ENCODE measurements around the gene COX4I2. TPM values are rescaled to one million over a fixed set of nuclear protein-coding genes. Genes with fewer than 3 reads are reported as not detected.

COX4I2 gene
- total RNA-seq, 2 donors from 2014 or later: 4.9 TPM; not detected in 1

DNA sequence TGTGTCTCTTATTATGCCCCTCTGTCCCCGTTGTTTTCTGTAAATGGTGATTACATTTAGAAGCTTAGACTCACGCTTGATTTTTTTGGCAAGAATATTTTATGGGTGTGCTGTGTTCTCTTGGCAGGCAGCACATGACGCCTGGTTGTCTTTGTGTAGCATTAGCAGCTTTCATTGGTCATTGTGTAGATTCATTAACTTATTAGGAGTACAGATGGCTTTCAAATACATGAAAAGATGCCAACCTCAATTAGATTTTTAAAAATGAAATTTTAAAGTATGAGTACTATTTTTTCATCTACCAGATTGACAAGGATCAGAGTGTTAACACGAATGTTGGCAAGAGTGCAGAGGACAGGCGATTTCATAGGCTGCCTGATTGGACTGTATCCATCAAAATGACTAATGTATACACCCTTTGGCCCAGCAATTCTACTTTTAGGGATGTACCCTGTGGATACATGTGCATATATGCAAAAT is 15.2 kb downstream of the COX4I2 start:
- TF ChIP-seq, protein P1, sequence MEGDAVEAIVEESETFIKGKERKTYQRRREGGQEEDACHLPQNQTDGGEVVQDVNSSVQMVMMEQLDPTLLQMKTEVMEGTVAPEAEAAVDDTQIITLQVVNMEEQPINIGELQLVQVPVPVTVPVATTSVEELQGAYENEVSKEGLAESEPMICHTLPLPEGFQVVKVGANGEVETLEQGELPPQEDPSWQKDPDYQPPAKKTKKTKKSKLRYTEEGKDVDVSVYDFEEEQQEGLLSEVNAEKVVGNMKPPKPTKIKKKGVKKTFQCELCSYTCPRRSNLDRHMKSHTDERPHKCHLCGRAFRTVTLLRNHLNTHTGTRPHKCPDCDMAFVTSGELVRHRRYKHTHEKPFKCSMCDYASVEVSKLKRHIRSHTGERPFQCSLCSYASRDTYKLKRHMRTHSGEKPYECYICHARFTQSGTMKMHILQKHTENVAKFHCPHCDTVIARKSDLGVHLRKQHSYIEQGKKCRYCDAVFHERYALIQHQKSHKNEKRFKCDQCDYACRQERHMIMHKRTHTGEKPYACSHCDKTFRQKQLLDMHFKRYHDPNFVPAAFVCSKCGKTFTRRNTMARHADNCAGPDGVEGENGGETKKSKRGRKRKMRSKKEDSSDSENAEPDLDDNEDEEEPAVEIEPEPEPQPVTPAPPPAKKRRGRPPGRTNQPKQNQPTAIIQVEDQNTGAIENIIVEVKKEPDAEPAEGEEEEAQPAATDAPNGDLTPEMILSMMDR (IDR thresholded peaks at IDR 0.05): no peak
- DNase-seq (ENCODE audit: low spot score): no peak
- Histone ChIP-seq H3K4me1 (ENCODE audit: control insufficient read depth in 1 of 2, low read depth in 2 of 2) (peaks cover 7 to 10% of the 10 kb centered on the region in 2 donors), H3K27ac (no peak overlapping the region), H3K36me3 (no peaks in the 10 kb centered on the region), H3K4me3 (no peak overlapping the region), H3K9me3 (no peaks in the 10 kb centered on the region), H3K27me3 (replicated peaks; ENCODE audit: insufficient read depth) (no peaks in the 10 kb centered on the region)
- no peak for ATAC-seq (ENCODE audit: insufficient number of reproducible peaks, low FRiP score, low read depth)

DNA sequence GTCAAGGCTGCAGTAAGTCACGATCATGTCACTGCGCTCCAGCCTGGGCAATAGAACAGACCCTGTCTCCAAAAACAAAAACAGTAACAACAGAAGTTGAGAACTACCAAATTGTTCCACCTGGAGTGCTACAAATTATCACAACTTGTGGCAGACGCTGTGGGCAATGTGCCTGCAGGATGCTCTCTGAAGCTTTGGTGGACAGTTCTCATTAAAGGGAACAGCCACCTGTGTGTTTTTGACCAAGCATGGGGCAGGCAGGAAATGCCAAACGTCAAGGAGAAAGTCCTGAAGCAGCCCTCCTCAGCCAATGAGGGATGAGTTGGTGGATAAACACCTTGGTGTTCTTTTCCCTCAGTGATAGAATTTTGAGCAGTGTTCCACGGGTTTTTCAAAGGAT is 15.8 kb downstream of the COX4I2 start:
- H3K27me3 ChIP-seq (replicated peaks; ENCODE audit: insufficient read depth): no peaks in the 10 kb centered on the region
- H3K27ac ChIP-seq: no peak overlapping the region
- TF ChIP-seq, protein P1 (IDR thresholded peaks at IDR 0.05): no peak
- no peaks in the 10 kb centered on the region for H3K9me3 ChIP-seq
- no peak for ATAC-seq (ENCODE audit: insufficient number of reproducible peaks, low FRiP score, low read depth)
- peaks cover 7 to 10% of the 10 kb centered on the region in 2 donors for H3K4me1 ChIP-seq (ENCODE audit: control insufficient read depth in 1 of 2, low read depth in 2 of 2)
- no peak overlapping the region for H3K4me3 ChIP-seq
- no peaks in the 10 kb centered on the region for H3K36me3 ChIP-seq
- no peak for DNase-seq (ENCODE audit: low spot score)

DNA sequence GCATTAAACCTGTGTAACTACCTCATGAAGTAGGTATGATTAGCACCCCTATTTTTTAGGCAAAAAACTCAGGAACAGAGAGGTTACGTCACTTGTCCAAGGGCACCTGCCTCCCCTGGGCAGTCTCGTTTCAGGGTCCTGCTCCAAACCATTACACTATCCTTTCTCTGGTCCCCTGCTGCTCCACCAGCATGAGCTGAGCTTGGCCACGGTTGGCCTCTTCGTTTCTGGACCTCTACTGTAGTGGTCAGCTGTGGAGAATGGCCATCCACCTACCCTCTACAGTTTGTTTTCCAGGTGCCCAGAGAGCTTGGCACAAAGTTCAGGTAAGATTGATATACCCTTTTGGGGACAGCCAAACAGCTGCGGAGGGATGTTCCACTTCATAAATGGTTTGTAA is 16.8 kb downstream of the COX4I2 start:
- Histone ChIP-seq H3K4me3 (no peak overlapping the region), H3K36me3 (no peaks in the 10 kb centered on the region), H3K27me3 (replicated peaks; ENCODE audit: insufficient read depth) (no peaks in the 10 kb centered on the region), H3K4me1 (ENCODE audit: control insufficient read depth in 1 of 2, low read depth in 2 of 2) (peaks cover 7 to 10% of the 10 kb centered on the region in 2 donors), H3K9me3 (no peaks in the 10 kb centered on the region), H3K27ac (no peak overlapping the region)
- ATAC-seq (ENCODE audit: insufficient number of reproducible peaks, low FRiP score, low read depth) (no peak), DNase-seq (ENCODE audit: low spot score) (no peak)
- TF ChIP-seq, protein P1 (IDR thresholded peaks at IDR 0.05): no peak

DNA sequence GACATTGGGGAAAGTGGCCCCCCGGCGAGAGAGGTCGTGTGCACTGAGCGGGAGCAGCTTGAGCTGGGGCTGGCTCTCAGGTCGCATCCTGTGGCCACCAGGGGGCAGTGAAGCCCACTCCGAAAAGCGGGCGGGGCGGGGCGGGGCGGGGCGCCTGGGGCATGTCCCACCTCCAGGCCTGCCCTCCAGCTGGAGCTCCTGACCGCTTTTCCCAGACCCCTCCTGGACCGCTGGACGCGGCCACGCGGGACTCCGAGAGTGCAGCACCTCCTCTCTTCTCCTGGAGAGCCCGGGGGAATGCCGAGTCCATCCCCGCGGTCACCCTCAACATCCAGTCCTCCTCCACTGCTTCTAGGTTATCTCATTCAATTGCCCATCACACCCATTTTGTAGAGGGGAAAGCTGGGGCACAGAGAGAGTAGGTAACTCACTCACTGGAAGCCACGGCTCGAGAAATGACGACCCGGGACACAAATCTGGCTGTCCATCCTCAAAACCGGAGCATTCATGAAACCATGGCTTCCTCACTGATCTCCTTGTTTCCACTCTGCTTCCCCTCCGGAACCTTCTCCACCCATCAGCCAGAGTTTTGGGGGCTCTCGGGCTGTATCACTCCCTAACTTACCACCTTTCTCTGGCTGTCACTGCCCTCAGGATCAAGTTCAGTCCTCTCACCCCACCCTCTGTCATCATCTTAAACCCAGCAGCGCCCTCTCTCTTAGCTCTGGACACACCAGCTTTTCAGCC is 24.1 kb downstream of the COX4I2 start:
- DNase-seq (ENCODE audit: low spot score): no peak
- ATAC-seq (ENCODE audit: insufficient number of reproducible peaks, low FRiP score, low read depth): peak; percentile 62
- H3K4me3 ChIP-seq: peak overlapping the region; percentile 74
- H3K4me1 ChIP-seq (ENCODE audit: control insufficient read depth in 1 of 2, low read depth in 2 of 2): peaks cover 27 to 43% of the 10 kb centered on the region in 2 donors
- TF ChIP-seq, protein P1 (IDR thresholded peaks at IDR 0.05): peak; percentile 94
- H3K27me3 ChIP-seq (replicated peaks; ENCODE audit: insufficient read depth): no peaks in the 10 kb centered on the region
- peaks cover 18% of the 10 kb centered on the region for H3K36me3 ChIP-seq
- H3K27ac ChIP-seq: peak overlapping the region; percentile 47 to 70
- no peaks in the 10 kb centered on the region for H3K9me3 ChIP-seq

DNA sequence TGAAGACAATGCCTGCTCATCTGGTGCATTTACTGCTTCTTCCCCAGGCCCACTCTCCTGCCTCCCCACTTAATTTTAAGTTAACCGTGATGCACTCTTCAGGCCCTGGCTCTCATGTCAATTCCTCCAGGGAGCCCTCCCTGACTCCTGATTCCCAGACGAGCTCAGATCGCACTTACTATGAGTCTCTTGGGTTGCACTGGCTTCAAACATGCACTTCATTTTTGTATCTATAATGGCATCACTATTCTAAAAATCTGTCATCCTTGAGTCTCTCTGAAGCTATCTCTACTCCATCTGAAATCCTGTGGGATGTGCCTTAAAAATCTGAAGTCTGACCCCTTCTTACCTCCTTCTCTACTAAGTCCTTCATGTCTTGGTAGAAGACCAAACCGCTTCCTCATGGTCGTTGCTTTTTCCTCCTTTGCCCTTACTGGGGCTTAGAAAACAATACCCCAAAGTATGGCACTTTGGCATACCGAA is 24.7 kb downstream of the COX4I2 start:
- Histone ChIP-seq H3K4me1 (ENCODE audit: control insufficient read depth in 1 of 2, low read depth in 2 of 2) (peaks cover 31 to 49% of the 10 kb centered on the region in 2 donors), H3K9me3 (no peaks in the 10 kb centered on the region), H3K27ac (peak overlapping the region; percentile 47 to 70), H3K27me3 (replicated peaks; ENCODE audit: insufficient read depth) (no peaks in the 10 kb centered on the region), H3K36me3 (peaks cover 18% of the 10 kb centered on the region), H3K4me3 (peak overlapping the region; percentile 74)
- ATAC-seq (ENCODE audit: insufficient number of reproducible peaks, low FRiP score, low read depth) (no peak), DNase-seq (ENCODE audit: low spot score) (no peak)
- TF ChIP-seq, protein P1 (IDR thresholded peaks at IDR 0.05): no peak
